ENCODE results near the gene MDFI.

DNA sequence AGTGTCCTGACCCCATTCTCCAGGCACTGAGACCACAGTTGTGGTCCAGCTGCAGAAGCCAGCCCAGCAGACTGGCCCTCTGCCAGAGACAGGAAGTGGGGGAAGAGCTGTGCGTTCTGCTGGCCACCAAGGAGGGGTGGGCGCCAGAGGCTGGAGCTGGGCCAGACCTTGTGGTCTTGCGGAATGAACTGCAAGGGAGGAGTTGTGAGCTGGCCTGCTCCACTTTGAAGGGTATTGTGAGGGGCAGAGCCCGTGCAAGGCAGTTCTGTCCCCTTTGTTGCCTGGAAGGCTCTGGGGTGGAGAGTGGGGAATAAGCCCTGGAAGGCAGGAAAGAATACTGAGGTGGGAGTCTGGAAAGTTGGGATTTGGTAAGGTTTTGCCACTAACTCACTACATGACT, 3.6 kb upstream of the MDFI start:
- TF ChIP-seq POLR2A (IDR thresholded peaks at IDR 0.05; ENCODE audit: low read depth) (no peak), EP300 (IDR thresholded peaks at IDR 0.05) (no peak)
- TF ChIP-seq, protein P1, sequence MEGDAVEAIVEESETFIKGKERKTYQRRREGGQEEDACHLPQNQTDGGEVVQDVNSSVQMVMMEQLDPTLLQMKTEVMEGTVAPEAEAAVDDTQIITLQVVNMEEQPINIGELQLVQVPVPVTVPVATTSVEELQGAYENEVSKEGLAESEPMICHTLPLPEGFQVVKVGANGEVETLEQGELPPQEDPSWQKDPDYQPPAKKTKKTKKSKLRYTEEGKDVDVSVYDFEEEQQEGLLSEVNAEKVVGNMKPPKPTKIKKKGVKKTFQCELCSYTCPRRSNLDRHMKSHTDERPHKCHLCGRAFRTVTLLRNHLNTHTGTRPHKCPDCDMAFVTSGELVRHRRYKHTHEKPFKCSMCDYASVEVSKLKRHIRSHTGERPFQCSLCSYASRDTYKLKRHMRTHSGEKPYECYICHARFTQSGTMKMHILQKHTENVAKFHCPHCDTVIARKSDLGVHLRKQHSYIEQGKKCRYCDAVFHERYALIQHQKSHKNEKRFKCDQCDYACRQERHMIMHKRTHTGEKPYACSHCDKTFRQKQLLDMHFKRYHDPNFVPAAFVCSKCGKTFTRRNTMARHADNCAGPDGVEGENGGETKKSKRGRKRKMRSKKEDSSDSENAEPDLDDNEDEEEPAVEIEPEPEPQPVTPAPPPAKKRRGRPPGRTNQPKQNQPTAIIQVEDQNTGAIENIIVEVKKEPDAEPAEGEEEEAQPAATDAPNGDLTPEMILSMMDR (IDR thresholded peaks at IDR 0.05) = no peak

Measured in esophagus muscularis mucosa (tissue), 4 donors.